ENCODE results near the gene GALNT9.

DNA sequence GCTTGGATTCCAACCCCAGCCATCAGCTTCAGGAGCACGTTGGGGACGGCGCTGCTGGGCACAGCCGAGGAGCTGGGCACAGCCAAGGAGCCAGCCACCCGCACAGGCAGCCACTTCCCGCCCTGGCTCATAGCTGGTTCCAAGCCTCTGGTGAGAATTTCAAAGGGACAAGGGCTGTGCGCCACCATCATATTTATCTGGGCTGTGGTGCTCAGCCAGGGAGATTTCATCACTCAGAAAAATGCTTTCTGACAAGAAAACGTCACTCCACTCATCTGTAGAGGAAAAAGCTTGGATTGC is 66.4 kb downstream of the GALNT9 start:
- TF ChIP-seq, protein P1, sequence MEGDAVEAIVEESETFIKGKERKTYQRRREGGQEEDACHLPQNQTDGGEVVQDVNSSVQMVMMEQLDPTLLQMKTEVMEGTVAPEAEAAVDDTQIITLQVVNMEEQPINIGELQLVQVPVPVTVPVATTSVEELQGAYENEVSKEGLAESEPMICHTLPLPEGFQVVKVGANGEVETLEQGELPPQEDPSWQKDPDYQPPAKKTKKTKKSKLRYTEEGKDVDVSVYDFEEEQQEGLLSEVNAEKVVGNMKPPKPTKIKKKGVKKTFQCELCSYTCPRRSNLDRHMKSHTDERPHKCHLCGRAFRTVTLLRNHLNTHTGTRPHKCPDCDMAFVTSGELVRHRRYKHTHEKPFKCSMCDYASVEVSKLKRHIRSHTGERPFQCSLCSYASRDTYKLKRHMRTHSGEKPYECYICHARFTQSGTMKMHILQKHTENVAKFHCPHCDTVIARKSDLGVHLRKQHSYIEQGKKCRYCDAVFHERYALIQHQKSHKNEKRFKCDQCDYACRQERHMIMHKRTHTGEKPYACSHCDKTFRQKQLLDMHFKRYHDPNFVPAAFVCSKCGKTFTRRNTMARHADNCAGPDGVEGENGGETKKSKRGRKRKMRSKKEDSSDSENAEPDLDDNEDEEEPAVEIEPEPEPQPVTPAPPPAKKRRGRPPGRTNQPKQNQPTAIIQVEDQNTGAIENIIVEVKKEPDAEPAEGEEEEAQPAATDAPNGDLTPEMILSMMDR (conservative IDR thresholded peaks at IDR 0.05 in 1 of 2, IDR thresholded peaks at IDR 0.05 in 1 of 2; ENCODE audit: low read depth in 1 of 2, low read length in 2 of 2) = no peak
- TF ChIP-seq EZH2 (IDR thresholded peaks at IDR 0.05; ENCODE audit: low read length, missing control alignments) = no peak
